ENCODE results near the gene C17orf58. TPM values are rescaled to one million over a fixed set of nuclear protein-coding genes. Genes with fewer than 3 reads are reported as not detected.

Gene C17orf58
- 19.8 and 32.4 TPM in 2 replicates for total RNA-seq

DNA sequence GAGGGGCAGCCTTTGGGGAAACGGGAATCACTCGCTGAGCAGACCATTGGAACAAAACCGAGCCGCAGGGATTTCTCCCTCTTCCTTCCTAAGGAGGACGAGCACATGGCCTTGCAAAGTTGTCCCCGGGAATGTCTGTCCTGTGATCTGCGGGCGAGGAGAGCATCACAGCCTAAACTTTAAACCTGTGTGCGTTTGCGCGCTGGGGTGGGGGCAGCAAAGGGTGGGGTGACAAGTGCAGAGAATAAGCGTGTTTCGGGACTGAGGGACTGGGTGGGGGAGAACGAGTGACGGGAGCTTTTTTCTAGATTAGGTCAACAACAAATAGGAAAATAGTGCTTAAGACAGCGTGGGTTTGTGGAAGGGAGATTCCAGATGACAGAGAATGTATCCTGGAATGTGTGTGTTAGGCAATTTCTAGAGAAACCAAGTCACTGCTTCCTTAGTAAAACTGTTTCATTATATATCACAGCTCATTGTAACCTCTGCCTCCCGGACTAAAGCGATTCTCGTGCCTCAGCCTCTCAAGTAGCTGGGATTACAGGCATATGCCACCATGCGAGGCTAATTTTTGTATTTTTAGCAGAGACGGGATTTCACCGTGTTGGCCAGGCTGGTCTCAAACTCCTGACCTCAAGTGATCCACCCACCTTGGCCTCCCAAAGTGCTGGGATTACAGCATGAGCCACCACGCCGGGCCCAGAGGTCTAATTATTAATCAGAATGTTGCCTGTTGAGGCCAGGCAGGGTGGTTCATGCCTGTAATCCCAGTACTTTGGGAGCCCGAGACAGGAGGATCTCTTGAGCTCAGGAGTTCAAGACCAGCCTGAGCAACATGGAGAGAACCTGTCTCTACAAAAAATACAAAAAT is at the start of gene C17orf58:
Gene C17orf58, minus strand, starts transcription at position 169 of the 871 bp plus-strand sequence. CDS start 271 bp downstream, outside the sequence.

DNA sequence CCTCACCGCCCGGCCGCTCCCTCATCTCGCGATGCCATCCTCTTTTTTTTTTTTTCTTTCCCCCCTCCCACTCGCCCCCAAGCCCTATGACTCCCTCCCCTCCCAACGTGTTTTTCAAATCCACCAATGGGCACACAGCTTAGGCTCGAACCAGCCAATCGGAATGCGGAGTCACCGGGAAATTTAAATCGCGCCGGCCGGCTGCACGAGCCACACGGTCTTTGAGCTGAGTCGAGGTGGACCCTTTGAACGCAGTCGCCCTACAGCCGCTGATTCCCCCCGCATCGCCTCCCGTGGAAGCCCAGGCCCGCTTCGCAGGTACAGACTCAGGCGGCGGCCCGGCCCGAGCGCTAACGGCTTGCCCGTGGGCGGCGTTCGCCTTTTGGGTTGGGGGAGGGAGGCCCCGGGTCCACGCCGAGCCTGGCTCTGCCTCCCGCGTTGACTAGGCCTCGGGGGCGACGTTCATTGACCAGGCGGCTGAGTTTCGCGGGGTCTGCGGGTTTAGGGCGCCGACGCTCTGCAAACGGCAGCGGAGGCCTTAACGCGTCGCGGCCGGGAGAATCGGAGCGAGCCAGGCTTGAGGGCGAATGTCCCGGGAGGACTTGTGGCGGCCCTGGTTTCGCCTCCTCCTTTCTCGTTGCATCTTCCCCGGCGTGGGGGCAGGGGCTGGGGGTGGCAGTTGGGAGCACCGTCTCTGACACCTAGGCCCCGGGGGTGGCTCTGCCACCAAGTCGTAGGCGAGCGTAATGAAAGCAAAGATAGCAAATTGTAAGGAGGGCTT is 39.4 kb upstream of the C17orf58 start, which contains the start of gene KPNA2:
Gene KPNA2, plus strand, starts transcription at position 213 of the 781 bp plus-strand sequence. CDS start 1,398 bp downstream, outside the sequence.

Other genes with a start within 250 kb of the C17orf58 start
- gene BPTF, start 171.0 kb downstream of the C17orf58 start, total RNA-seq, result 28.0 and 56.3 TPM in 2 replicates
- 52.4 and 142 TPM in 2 replicates for gene KPNA2, start 39.3 kb upstream of the C17orf58 start, total RNA-seq